Left renal pelvis (tissue), 4 donors: Measurements from ENCODE around the gene ZNF667. TPM values are rescaled to one million over a fixed set of nuclear protein-coding genes. Genes with fewer than 3 reads are reported as not detected.

Source experiments
- DNase-seq, 4 donors: peaks; one replicate each; pipeline ENCODE4 v3.0.0-alpha.2; 2013; ENCODE audit warnings: low read depth in 4 of 4, low spot score in 3 of 4
- polyA plus RNA-seq, 4 donors: library from polyadenylated mRNA; unstranded; fragments of 120-200 nt; gene quantifications; one replicate each; pipeline ENCODE4 v1.2.1, GENCODE V29; 2013; ENCODE audit not compliant: insufficient read length in 4 of 4

The ZNF667 gene
- polyA plus RNA-seq, 4 donors = 14.7 to 27.1 (median 18.6) TPM

DNA sequence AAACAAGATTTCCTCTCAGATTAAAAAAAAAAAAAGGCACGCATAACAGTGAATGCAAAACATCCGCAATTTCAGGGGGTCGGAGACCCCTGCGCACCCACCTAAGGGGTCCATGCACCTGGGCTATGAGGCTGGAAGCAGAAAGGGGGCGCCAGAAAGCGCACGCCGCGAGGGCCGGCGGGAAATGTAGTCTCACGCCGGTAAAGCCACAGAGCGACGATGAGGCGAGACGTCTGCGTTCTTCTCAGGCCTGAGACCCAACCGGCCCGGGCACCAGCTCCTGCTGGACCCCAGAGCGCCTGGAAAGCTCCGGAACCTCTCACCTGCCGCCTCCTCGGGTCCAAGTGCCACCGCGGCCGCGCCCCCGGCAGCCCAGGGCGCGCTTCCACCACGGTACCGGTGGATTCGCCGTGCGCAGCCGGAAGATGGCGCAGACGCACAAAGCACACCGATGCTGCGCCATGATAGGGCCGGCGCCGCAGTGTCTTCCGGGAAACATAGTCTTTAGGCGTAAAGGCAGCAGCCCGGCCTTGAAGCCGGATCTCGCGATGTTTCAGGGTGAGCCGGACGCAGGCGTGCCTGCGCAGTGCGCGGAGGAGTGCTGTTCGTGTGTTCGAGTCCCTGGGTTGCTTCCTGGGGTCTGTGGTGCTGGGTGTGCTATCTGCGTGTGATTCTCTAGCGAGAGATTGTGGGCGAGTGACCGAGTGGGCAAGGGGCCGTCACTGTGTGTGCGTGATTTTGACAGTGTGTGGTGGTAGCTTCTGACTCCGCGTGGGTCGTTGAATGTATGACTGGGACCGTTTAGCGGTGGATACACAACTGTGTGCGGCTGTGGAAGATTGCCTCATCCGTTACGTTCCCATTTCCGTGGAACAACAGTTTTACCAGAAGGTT lies 83.8 kb downstream of the ZNF667 start, which contains the start of gene ZNF582:
Gene ZNF582, minus strand, starts transcription at position 416 of the 894 bp plus-strand sequence. CDS start 1,782 bp downstream, outside the sequence.
- DNase-seq = peak; percentile 90 to 95 (median 94)

Other genes with a start within 250 kb of the ZNF667 start
- 1 to 10 TPM in 3 of 4 donors, under 1 TPM in 1; 0.86 to 3.0 (median 1.5) TPM for gene EDDM13, start 204.6 kb downstream of the ZNF667 start, polyA plus RNA-seq
- gene ZSCAN5A, start 162.5 kb downstream of the ZNF667 start, polyA plus RNA-seq = 10 to 100 TPM; 12.3 to 16.7 (median 13.5) TPM
- gene ZNF582, start 83.8 kb downstream of the ZNF667 start, polyA plus RNA-seq = 10 to 100 TPM in 2 of 4 donors, 1 to 10 TPM in 2; 6.8 to 13.7 (median 10.3) TPM
- 10 to 100 TPM in 2 of 4 donors, 1 to 10 TPM in 2; 8.0 to 15.6 (median 9.8) TPM for gene ZNF583, start 73.0 kb downstream of the ZNF667 start, polyA plus RNA-seq
- gene ZNF471, start 30.5 kb upstream of the ZNF667 start, polyA plus RNA-seq = 10 to 100 TPM; 18.9 to 28.7 (median 21.5) TPM
- gene ZFP28, start 61.6 kb upstream of the ZNF667 start, polyA plus RNA-seq = 10 to 100 TPM; 13.8 to 15.4 (median 14.3) TPM
- gene ZNF470, start 90.1 kb upstream of the ZNF667 start, polyA plus RNA-seq = 10 to 100 TPM in 3 of 4 donors, 1 to 10 TPM in 1; 5.7 to 10.6 (median 10.4) TPM
- 1 to 10 TPM; 8.0 to 10.0 (median 9.0) TPM for gene ZNF71, start 118.0 kb upstream of the ZNF667 start, polyA plus RNA-seq
- 1 to 10 TPM; 1.0 to 2.0 (median 1.6) TPM for gene SMIM17, start 165.8 kb upstream of the ZNF667 start, polyA plus RNA-seq
- gene ZNF835, start 194.4 kb upstream of the ZNF667 start, polyA plus RNA-seq = 1 to 10 TPM; 4.6 to 5.6 (median 5.2) TPM